HG03103 (cell line): Measurements from ENCODE around the gene APOE.

Source experiments
- ATAC-seq: cut with Tn5 transposase; IDR thresholded peaks from one replicate; pipeline ENCODE4 v1.9.1; 2021; ENCODE audit warnings: low read depth; ENCODE audit not compliant: unreplicated experiment

APOE gene

GRCh38 chr19:44948763-44949374 lies 43.3 kb downstream of the APOE start:
- no peak for ATAC-seq

- no peak for ATAC-seq
These were observed 44.0 kb downstream of the APOE start for GRCh38 chr19:44949550-44949949.

GRCh38 chr19:44951179-44952159 lies 45.9 kb downstream of the APOE start:
- no peak for ATAC-seq

GRCh38 chr19:44954278-44954648 lies 48.7 kb downstream of the APOE start:
- ATAC-seq = no peak

GRCh38 chr19:44954649-44955504 lies 49.3 kb downstream of the APOE start, which contains the start of gene CLPTM1:
Gene CLPTM1, plus strand, starts transcription at chr19:44955380. Its CDS starts 16 bp downstream, at chr19:44955396.
- peak; percentile 70 for ATAC-seq

GRCh38 chr19:44955505-44956439 lies 50.2 kb downstream of the APOE start:
- ATAC-seq = peak; percentile 17

GRCh38 chr19:44957526-44957925 lies 51.9 kb downstream of the APOE start:
- ATAC-seq = no peak

- no peak for ATAC-seq
These were observed 52.5 kb downstream of the APOE start for GRCh38 chr19:44958090-44958489.
